Activated T-helper 17 cell treated with anti-CD3 and anti-CD28 coated beads, Interleukin-2, amount 50 U/mL, for 72 hours (primary cell): ENCODE results near the gene TMCC1. TPM values are rescaled to one million over a fixed set of nuclear protein-coding genes. Genes with fewer than 3 reads are reported as not detected.

ENCODE experiments used
- ATAC-seq: fragments of 150-1000 bp; cut with Tn5 transposase; replicated peaks from 2 replicates; pipeline ENCODE4 v1.10.0; 2021; ENCODE audit warnings: mild to moderate bottlenecking, moderate library complexity
- H3K27ac Mint-ChIP-seq: one replicate; pipeline ENCODE4 v1.8.0; 2022; ENCODE audit warnings: mixed read lengths
- H3K27me3 Mint-ChIP-seq: one replicate; pipeline ENCODE4 v1.8.0; 2022; ENCODE audit warnings: mixed read lengths
- H3K36me3 Mint-ChIP-seq: one replicate; pipeline ENCODE4 v1.8.0; 2022; ENCODE audit warnings: low read depth, mild to moderate bottlenecking, mixed read lengths
- H3K4me1 Mint-ChIP-seq: one replicate; pipeline ENCODE4 v1.8.0; 2022; ENCODE audit warnings: mixed read lengths
- H3K4me3 Mint-ChIP-seq: one replicate; pipeline ENCODE4 v1.8.0; 2022; ENCODE audit warnings: mild to moderate bottlenecking, mixed read lengths
- H3K9me3 Mint-ChIP-seq: one replicate; pipeline ENCODE4 v1.8.0; 2022; ENCODE audit warnings: mixed read lengths
- total RNA-seq, 2 donors: library from RNA; stranded (reverse); gene quantifications; one replicate each; pipeline ENCODE4 v1.2.3, GENCODE V29; 2022

TMCC1 gene
- total RNA-seq, 2 donors from 2014 or later, result 16.4 to 19.5 TPM

DNA sequence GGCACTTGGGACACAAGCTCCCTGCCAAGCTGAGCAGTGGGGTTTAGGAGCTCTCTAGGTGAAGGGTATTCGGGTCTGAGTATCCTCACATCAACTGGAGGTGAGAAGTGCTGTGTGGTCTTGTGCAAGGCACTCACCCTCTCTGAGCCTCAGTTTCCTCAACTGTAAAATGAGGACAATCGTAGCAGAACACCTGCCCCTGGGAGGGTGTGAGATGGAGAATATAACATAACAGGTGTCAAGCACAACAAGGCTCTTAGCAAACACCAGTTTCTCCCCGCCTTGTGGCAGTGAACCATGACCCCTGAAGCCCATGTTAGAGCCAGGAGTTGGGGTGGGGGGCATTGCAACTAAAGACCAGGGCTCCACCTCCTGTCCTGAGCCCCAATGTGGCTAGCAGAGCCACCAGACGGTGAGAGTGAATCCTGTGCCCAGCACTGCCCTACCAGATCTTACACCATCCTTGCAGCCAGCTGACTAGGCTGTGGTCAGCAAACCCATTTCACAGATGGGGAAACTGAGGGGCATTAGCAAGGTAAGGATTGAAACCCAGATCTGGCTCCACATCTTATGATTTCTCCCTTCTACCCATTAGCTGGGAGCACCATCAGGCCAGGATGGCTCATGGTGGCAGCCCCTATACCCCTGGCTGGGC lies 284.4 kb downstream of the TMCC1 start:
- H3K36me3 Mint-ChIP-seq, result no peaks in the 10 kb centered on the region
- no peak overlapping the region for H3K27ac Mint-ChIP-seq
- H3K4me1 Mint-ChIP-seq, result peaks cover 8% of the 10 kb centered on the region
- H3K9me3 Mint-ChIP-seq, result no peaks in the 10 kb centered on the region
- peaks cover 3% of the 10 kb centered on the region for H3K27me3 Mint-ChIP-seq
- peak overlapping the region; percentile 9 for H3K4me3 Mint-ChIP-seq
- no peak for ATAC-seq

- Mint-ChIP-seq H3K27me3 (peaks cover 3% of the 10 kb centered on the region), H3K4me1 (peaks cover 10% of the 10 kb centered on the region), H3K4me3 (peak overlapping the region; percentile 74), H3K27ac (no peak overlapping the region), H3K36me3 (no peaks in the 10 kb centered on the region), H3K9me3 (no peaks in the 10 kb centered on the region)
- no peak for ATAC-seq
Measured at GRCh38 chr3:129608087-129608935, 285.2 kb downstream of the TMCC1 start.

- ATAC-seq, result no peak
Measured at GRCh38 chr3:129607391-129608068, 286.0 kb downstream of the TMCC1 start.

DNA sequence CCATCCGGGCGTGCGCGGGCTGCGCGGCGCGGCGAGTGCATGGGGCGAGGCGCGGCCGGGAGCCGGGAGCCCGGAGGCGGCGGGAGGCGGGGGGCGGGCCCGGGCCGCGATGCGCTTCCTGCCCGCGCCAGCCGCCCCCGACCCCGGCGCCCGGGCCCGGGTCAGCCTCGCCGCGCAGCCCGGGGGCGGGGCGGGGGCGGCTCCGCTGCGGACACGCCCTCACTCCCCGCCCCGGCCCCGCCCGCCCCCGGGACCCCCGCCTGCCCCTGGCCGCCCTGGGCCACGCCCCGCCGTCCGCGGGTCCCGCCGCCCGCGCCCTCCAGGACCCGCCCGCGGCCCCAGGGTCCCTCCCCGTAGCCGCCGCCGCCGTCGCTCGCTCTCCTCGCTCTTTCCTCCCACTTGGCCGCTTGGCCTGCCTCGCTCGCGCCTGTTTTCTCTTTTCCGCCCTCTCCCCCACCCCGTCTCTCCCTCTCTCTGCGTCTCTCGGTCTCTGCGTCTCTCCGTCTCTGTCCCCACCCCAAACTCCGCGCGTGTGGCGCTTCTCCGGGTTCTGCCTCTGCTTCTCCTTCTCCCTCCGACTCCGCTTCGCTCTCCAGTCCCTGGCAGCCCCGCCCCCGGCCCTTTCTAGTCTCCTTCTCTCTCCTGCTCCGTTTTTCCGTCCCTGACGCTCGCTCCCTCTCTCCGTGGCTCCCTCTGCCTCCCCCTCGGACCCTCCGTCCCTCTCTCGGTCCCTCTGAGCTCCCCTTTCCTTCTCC lies 286.7 kb downstream of the TMCC1 start, which contains the start of gene PLXND1:
PLXND1 (minus strand) TSS at position 41 of the 755 bp plus-strand sequence; CDS start at position 4, 37 bp downstream.
- Mint-ChIP-seq H3K36me3 (no peaks in the 10 kb centered on the region), H3K9me3 (no peaks in the 10 kb centered on the region), H3K4me3 (peak within 1 kb of the TSS; percentile 88), H3K27ac (peak within 1 kb of the TSS; percentile 62), H3K27me3 (peaks cover 3% of the 10 kb centered on the region), H3K4me1 (peaks cover 14% of the 10 kb centered on the region)
- peak; percentile 57 for ATAC-seq

More at GRCh38 chr3:129607391-129608068, 286.0 kb downstream of the TMCC1 start:
- Mint-ChIP-seq H3K4me3 (peak overlapping the region; percentile 74), H3K27ac (no peak overlapping the region), H3K9me3 (no peaks in the 10 kb centered on the region), H3K27me3 (peaks cover 3% of the 10 kb centered on the region), H3K4me1 (peaks cover 10% of the 10 kb centered on the region), H3K36me3 (no peaks in the 10 kb centered on the region)

DNA sequence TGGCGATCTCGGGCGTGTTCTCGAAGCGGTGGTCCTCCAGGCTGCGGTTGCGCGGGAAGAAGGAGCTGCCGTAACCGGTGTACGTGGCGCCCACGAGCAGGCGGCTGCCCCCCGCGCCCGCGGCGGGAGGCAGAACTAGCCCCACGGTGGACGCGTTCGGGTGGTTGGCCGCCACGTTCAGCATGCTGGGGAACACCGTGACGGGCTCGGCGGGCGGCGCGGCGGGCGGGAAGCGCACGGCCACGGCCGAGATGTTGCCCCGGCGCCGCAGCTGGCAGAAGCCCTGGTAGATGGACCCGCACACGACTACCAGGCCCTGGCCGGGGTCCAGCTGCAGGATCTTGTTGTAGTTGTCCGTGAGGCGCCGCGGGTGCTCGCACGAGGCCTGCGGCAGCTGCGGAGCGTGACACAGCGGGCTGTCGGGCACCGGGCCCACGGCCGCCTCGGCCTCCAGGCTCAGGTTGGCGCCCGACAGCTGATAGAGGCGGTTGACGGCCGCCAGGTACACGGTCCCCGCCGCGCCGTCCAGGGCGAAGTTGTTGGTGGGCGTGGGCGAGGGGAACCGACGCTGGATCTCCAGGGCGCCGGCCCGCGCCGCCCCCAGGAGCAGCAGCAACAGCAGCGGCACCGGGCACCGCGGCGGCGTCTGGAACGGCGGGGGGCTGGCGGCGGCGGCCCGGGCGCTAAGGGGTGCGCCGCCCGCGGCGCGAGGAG lies 287.4 kb downstream of the TMCC1 start:
- peaks cover 14% of the 10 kb centered on the region for H3K4me1 Mint-ChIP-seq
- peak overlapping the region; percentile 62 for H3K27ac Mint-ChIP-seq
- H3K4me3 Mint-ChIP-seq, result peak overlapping the region; percentile 88
- no peaks in the 10 kb centered on the region for H3K9me3 Mint-ChIP-seq
- peaks cover 3% of the 10 kb centered on the region for H3K27me3 Mint-ChIP-seq
- peak; percentile 39 for ATAC-seq
- H3K36me3 Mint-ChIP-seq, result no peaks in the 10 kb centered on the region

DNA sequence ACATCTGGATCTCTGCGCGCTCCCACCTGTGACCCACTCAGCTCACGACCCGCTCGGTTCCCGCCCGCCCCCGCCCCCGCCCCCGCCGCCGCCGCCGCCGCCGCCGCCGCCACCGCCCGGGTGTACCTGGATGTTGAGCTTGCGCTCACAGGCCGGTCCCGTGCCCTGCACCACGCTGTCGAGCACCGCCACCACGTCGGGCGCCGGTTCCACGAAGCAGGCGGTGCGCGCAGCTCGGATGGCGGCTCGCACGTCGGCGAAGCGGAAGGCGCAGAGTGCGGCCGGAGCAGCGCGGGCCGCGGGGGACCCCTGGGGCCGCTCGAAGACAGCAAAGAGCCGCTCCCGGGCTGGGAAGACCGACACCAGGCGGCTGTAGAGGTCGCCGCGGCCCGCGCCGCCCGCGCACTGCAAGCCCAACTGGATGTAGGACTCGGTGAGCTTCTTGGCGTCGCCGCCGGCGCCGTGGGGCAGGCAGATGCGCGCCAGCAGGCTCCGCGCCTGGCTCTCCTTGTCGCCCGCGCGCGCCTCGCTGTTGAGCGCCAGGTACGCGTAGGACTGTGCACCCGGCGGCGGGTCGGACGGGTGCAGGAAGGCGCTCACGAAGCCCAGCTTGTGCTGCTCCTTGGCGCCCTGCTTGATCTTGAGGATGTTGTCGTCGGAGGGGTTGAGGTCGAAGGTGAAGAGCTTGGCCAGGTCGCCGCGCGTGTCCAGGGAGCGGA lies 288.1 kb downstream of the TMCC1 start:
- H3K4me1 Mint-ChIP-seq, result peaks cover 17% of the 10 kb centered on the region
- ATAC-seq, result peak; percentile 59
- no peaks in the 10 kb centered on the region for H3K36me3 Mint-ChIP-seq
- peak overlapping the region; percentile 88 for H3K4me3 Mint-ChIP-seq
- peaks cover 3% of the 10 kb centered on the region for H3K27me3 Mint-ChIP-seq
- H3K27ac Mint-ChIP-seq, result peak overlapping the region; percentile 62
- H3K9me3 Mint-ChIP-seq, result no peaks in the 10 kb centered on the region

DNA sequence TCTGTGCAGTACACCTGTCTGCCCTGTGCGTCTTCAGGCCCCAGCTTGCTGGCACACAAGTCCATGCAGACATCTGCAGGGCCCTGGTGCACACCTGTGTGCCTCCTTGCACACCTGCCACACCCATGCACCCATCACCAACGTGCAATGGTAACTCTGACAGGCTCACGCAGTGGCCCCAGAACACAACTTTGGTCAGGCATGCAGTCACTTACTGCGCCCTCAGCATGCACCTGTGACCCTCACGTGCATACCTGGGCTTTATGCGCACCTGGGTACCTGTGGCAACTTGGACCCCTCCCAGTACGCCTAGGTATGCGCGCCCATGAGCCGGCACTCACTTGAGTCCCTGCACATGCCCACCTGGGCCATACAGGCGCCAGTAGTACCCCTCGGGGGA lies 288.7 kb downstream of the TMCC1 start:
- Mint-ChIP-seq H3K4me3 (peak overlapping the region; percentile 88), H3K27ac (no peak overlapping the region), H3K4me1 (peaks cover 17% of the 10 kb centered on the region), H3K9me3 (no peaks in the 10 kb centered on the region), H3K36me3 (no peaks in the 10 kb centered on the region), H3K27me3 (peaks cover 3% of the 10 kb centered on the region)
- no peak for ATAC-seq

DNA sequence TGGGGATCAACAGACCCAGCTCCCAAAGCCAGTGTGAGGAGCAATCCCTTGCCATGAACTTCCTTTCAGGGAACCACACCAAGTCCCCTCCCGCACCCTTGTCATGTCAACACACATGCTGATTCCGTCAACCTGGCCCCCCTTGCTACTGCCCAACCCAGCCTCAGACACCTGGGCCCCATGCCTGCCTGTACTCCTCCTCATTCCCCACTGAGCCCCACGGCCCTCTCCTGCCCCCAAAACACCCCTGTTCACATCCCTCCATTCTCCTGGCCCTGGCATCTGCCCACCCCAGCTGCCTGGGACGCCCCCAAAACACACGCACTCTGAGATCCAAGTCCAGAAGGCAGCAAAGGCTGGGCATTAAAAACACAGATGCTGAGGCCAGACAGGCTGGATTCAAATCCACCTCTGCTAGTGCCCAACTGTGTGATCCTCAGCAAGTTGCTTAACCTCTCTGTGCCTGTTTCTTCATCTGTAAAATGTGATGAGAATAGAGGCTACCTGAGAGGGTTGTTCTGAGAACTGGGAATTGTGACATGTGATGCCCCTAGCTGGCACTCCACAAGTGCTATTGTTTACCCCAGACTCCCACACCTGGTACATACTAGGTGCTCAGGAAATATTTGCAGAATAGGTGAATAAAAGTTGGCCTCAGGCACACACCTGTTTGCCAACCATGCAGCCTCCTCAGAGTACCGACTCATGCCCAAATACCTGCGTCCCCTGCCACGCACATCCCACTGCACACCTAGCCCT lies 289.3 kb downstream of the TMCC1 start:
- H3K36me3 Mint-ChIP-seq, result no peaks in the 10 kb centered on the region
- ATAC-seq, result no peak
- H3K27ac Mint-ChIP-seq, result no peak overlapping the region
- peak overlapping the region; percentile 88 for H3K4me3 Mint-ChIP-seq
- peaks cover 3% of the 10 kb centered on the region for H3K27me3 Mint-ChIP-seq
- no peaks in the 10 kb centered on the region for H3K9me3 Mint-ChIP-seq
- H3K4me1 Mint-ChIP-seq, result peaks cover 17% of the 10 kb centered on the region

DNA sequence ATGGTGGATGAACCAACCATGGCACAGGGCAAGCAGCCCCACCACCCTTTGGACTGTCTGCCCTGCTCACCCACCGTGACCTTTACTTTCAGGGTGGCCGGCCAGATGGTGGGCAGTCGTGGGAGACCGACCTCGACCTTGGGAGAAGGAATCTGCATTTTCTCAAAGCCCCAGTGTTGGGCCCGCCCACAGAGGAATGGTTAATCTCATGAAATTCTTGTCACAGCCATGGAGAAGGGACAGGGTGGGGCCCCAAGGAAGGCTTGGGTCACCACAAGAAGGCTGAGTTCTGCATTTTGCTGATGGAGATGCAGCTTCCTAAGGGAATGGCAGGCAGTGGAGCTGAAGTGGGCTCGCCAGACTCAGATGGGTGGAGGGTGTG lies 290.0 kb downstream of the TMCC1 start:
- Mint-ChIP-seq H3K27me3 (peaks cover 3% of the 10 kb centered on the region), H3K4me3 (no peak overlapping the region), H3K36me3 (no peaks in the 10 kb centered on the region), H3K4me1 (peaks cover 17% of the 10 kb centered on the region), H3K27ac (no peak overlapping the region), H3K9me3 (no peaks in the 10 kb centered on the region)
- ATAC-seq, result no peak

DNA sequence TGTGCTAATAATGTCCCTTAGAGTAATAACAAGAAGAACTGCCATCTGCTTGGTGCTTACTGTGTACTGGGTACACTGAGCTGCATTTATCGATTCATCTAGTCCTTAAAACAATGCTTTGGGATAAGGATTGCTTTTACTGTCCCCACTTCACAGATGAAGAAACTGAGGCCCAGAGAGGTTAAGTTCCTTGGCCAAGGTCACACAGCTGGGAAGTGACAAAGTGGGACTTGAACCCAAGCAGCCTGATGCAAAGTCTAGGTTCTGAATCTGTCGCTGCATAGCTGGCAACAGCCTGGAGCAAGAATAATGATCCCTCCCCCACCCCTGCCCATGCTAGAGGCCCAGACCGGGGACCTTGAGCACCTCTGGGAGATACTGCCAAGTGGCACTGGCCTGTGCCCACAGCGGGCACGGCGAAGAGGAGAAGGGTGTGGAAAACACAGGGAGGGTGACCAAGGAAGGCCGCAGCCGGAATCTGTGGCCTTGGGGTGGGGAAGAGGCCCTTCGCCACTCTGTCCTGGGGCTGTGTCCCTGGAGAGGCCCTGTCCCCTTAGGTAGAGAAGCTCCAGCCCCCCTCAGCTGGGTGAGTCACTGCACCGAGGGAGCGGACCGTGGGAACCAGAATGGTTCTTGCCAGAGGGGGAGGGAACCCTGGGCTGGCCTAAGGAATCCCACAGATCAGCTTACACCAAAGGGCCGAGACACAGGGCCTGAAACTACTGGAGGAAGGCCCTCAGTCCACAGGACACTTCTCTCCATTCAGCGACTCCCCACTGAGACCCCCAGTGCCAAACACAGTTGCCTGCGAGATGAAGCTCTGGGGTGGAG lies 290.6 kb downstream of the TMCC1 start:
- H3K4me3 Mint-ChIP-seq, result no peak overlapping the region
- no peaks in the 10 kb centered on the region for H3K36me3 Mint-ChIP-seq
- H3K9me3 Mint-ChIP-seq, result no peaks in the 10 kb centered on the region
- H3K4me1 Mint-ChIP-seq, result peaks cover 17% of the 10 kb centered on the region
- peaks cover 3% of the 10 kb centered on the region for H3K27me3 Mint-ChIP-seq
- ATAC-seq, result no peak
- no peak overlapping the region for H3K27ac Mint-ChIP-seq

GRCh38 chr3:129602309-129602708 lies 291.2 kb downstream of the TMCC1 start:
- peaks cover 17% of the 10 kb centered on the region for H3K4me1 Mint-ChIP-seq
- no peak overlapping the region for H3K4me3 Mint-ChIP-seq
- H3K27me3 Mint-ChIP-seq, result peaks cover 3% of the 10 kb centered on the region
- no peak for ATAC-seq
- no peaks in the 10 kb centered on the region for H3K9me3 Mint-ChIP-seq
- no peaks in the 10 kb centered on the region for H3K36me3 Mint-ChIP-seq
- H3K27ac Mint-ChIP-seq, result no peak overlapping the region

- H3K9me3 Mint-ChIP-seq, result no peaks in the 10 kb centered on the region
- H3K4me3 Mint-ChIP-seq, result no peak overlapping the region
- no peak overlapping the region for H3K27ac Mint-ChIP-seq
- no peaks in the 10 kb centered on the region for H3K36me3 Mint-ChIP-seq
- H3K4me1 Mint-ChIP-seq, result peaks cover 17% of the 10 kb centered on the region
- H3K27me3 Mint-ChIP-seq, result peaks cover 3% of the 10 kb centered on the region
- no peak for ATAC-seq
Measured at GRCh38 chr3:129601713-129602112, 291.8 kb downstream of the TMCC1 start.
